GM12891 (cell line): ENCODE data around the gene MYO5B.
"Not testable (repeated sequence)": the region's sequence is repeated elsewhere in the genome, so short reads cannot be mapped to it uniquely, and the experiment has no call there.

Source experiments
- DNase-seq: peaks from one replicate; pipeline ENCODE4 v3.0.0; 2011; ENCODE audit warnings: low spot score; ENCODE audit not compliant: insufficient read length
- FAIRE-seq: peaks from 2 replicates; lab custom pipeline; 2011; peaks lifted over from hg19 to GRCh38; lab: Jason Lieb, UNC
- PAX5 ChIP-seq: IDR thresholded peaks from 2 replicates; pipeline ENCODE4 v1.6.1; 2011; ENCODE audit warnings: low read length, moderate library complexity, mild to moderate bottlenecking; ENCODE audit not compliant: insufficient read depth, severe bottlenecking
- POLR2A ChIP-seq: IDR thresholded peaks from 2 replicates; pipeline ENCODE4 v1.6.1; 2011; ENCODE audit warnings: low read depth, low read length, control low read depth
- POLR2AphosphoS5 ChIP-seq: IDR thresholded peaks from 2 replicates; pipeline ENCODE4 v1.6.1; 2011; ENCODE audit warnings: low read depth, low read length, control low read depth
- POU2F2 ChIP-seq: IDR thresholded peaks from 2 replicates; pipeline ENCODE4 v1.6.1; 2011; ENCODE audit warnings: low read depth, mild to moderate bottlenecking, control low read depth, low read length, moderate library complexity
- SPI1 ChIP-seq: IDR thresholded peaks from 2 replicates; pipeline ENCODE4 v1.6.1; 2011; ENCODE audit warnings: low read depth, low read length, control low read depth
- TAF1 ChIP-seq: IDR thresholded peaks from 2 replicates; pipeline ENCODE4 v1.6.1; 2011; ENCODE audit warnings: low read depth, low read length, control low read depth

The MYO5B gene

GRCh38 chr18:49845629-49846360 lies 349.2 kb downstream of the MYO5B start:
- no peak for DNase-seq
- TF ChIP-seq POLR2A (no peak), TAF1 (no peak), PAX5 (no peak), SPI1 (no peak), POU2F2 (no peak), POLR2AphosphoS5 (no peak)

GRCh38 chr18:49844903-49845302 lies 350.0 kb downstream of the MYO5B start:
- FAIRE-seq: no peak
- DNase-seq: no peak
- no peak for TF ChIP-seq POLR2AphosphoS5
- TF ChIP-seq POU2F2: no peak
- no peak for TF ChIP-seq TAF1
- TF ChIP-seq POLR2A: no peak
- TF ChIP-seq PAX5: no peak
- no peak for TF ChIP-seq SPI1

More at GRCh38 chr18:49845629-49846360, 349.2 kb downstream of the MYO5B start:
- no peak for FAIRE-seq

- no peak for FAIRE-seq
- no peak for DNase-seq
Observed at GRCh38 chr18:49843778-49844625, 350.9 kb downstream of the MYO5B start.

GRCh38 chr18:49843131-49843530 lies 351.8 kb downstream of the MYO5B start:
- no peak for TF ChIP-seq TAF1
- no peak for TF ChIP-seq SPI1
- DNase-seq: no peak
- no peak for FAIRE-seq

More at GRCh38 chr18:49843778-49844625, 350.9 kb downstream of the MYO5B start:
- TF ChIP-seq POLR2AphosphoS5 (no peak), TAF1 (no peak), SPI1 (no peak), POLR2A (no peak), POU2F2 (no peak), PAX5 (no peak)

GRCh38 chr18:49842656-49843055 lies 352.3 kb downstream of the MYO5B start:
- no peak for TF ChIP-seq POLR2AphosphoS5
- no peak for TF ChIP-seq POU2F2
- no peak for TF ChIP-seq TAF1
- no peak for TF ChIP-seq PAX5
- TF ChIP-seq POLR2A: no peak
- no peak for TF ChIP-seq SPI1
- FAIRE-seq (no peak), DNase-seq (no peak)

- TF ChIP-seq TAF1 (no peak), SPI1 (no peak), POLR2AphosphoS5 (no peak), POLR2A (no peak), PAX5 (no peak), POU2F2 (no peak)
- FAIRE-seq: no peak
- DNase-seq: no peak
Observed at GRCh38 chr18:49841236-49842217, 353.4 kb downstream of the MYO5B start.

- no peak for DNase-seq
- TF ChIP-seq PAX5: no peak
- no peak for FAIRE-seq
Observed at GRCh38 chr18:49839012-49839411, 355.9 kb downstream of the MYO5B start.

GRCh38 chr18:49838381-49838780 lies 356.6 kb downstream of the MYO5B start:
- no peak for FAIRE-seq
- DNase-seq: no peak
- TF ChIP-seq SPI1: no peak
- TF ChIP-seq TAF1: no peak
- TF ChIP-seq POLR2A: no peak
- no peak for TF ChIP-seq POLR2AphosphoS5
- TF ChIP-seq PAX5: no peak
- TF ChIP-seq POU2F2: no peak

GRCh38 chr18:49837889-49838288 lies 357.1 kb downstream of the MYO5B start:
- no peak for FAIRE-seq
- TF ChIP-seq TAF1: no peak
- no peak for TF ChIP-seq POU2F2
- no peak for TF ChIP-seq PAX5
- TF ChIP-seq SPI1: no peak
- no peak for TF ChIP-seq POLR2A
- no peak for TF ChIP-seq POLR2AphosphoS5
- no peak for DNase-seq

- FAIRE-seq: not testable (repeated sequence)
Observed at GRCh38 chr18:49837316-49837835, 357.6 kb downstream of the MYO5B start.

More at GRCh38 chr18:49837316-49837835, 357.6 kb downstream of the MYO5B start:
- DNase-seq: not testable (repeated sequence)
